Mesothelial cell of epicardium (in vitro differentiated cells): Measurements from ENCODE around the gene SLC30A2. TPM values are rescaled to one million over a fixed set of nuclear protein-coding genes. Genes with fewer than 3 reads are reported as not detected.

Experiments
- DNase-seq, 2 experiments: peaks; one replicate each; pipeline ENCODE4 v3.0.0; 2021; ENCODE audit warnings: low spot score in 2 of 2; ENCODE audit not compliant: unreplicated experiment in 2 of 2
- H3K27ac Mint-ChIP-seq: 2 replicates; pipeline ENCODE4 v1.8.0; 2021; ENCODE audit warnings: mixed read lengths
- H3K27me3 Mint-ChIP-seq: 2 replicates; pipeline ENCODE4 v1.8.0; 2021; ENCODE audit warnings: low read depth, mixed read lengths
- H3K36me3 Mint-ChIP-seq: 2 replicates; pipeline ENCODE4 v1.8.0; 2021; ENCODE audit warnings: mixed read lengths
- H3K4me1 Mint-ChIP-seq: 2 replicates; pipeline ENCODE4 v1.8.0; 2021; ENCODE audit warnings: mixed read lengths
- H3K4me3 Mint-ChIP-seq: 2 replicates; pipeline ENCODE4 v1.8.0; 2021; ENCODE audit warnings: mild to moderate bottlenecking, moderate library complexity, mixed read lengths
- H3K9me3 Mint-ChIP-seq: 2 replicates; pipeline ENCODE4 v1.8.0; 2021; ENCODE audit warnings: mixed read lengths
- CTCF ChIP-seq: fragments of 200-600 bp; sonication (generic); IDR thresholded peaks from one replicate; pipeline ENCODE4 v1.5.0; 2021; ENCODE audit warnings: antibody characterized with exemption; ENCODE audit not compliant: unreplicated experiment
- total RNA-seq: library from RNA; stranded (reverse); gene quantifications from 3 replicates; pipeline ENCODE4 v1.2.1, GENCODE V29; 2021

SLC30A2 gene
- total RNA-seq, 1 donor from 2014 or later = 10.3 TPM

DNA sequence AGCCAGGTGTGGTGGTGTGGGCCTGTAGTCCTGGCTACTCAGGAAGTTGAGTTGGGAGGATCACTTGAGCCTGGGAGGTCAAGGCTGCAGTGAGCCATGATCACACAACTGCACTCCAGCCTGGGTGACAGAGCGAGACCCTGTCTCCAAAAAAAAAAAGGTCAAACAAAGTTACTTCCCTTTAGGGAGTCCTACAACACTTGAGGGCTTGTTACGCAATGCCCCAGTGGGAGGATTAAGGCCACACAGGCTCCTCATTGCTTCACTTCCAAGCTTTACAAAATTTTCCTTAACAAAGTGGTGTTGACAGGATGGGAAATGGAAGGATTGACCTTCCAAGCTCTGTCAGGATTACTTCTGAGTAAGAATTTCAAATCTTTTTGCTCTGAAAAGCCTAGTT, 30.6 kb downstream of the SLC30A2 start:
- H3K27ac Mint-ChIP-seq = no peak overlapping the region
- peaks cover 5% of the 10 kb centered on the region for H3K27me3 Mint-ChIP-seq
- H3K4me3 Mint-ChIP-seq = no peak overlapping the region
- TF ChIP-seq CTCF = no peak
- H3K9me3 Mint-ChIP-seq = no peaks in the 10 kb centered on the region
- DNase-seq = no peak
- H3K36me3 Mint-ChIP-seq = no peaks in the 10 kb centered on the region
- H3K4me1 Mint-ChIP-seq = peaks cover 21% of the 10 kb centered on the region

DNA sequence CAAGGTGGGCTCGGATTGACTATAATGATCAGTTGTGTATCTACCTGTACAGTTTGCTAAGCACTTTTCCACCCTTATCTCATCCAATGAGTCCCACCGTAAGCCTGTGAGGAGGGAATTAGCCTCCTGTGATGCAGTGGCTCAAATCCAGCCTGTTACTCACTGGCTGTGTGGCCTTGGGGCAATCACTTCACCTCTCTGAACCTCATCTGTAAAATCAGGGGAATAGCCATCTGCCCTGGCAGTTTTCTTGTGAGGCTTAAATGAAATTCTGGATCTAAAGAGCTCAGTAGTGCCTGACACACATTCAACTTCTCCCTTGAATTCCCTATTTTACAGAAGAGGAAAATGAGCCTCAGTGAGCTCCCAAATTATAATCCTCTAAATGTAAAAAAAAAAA, 31.7 kb downstream of the SLC30A2 start:
- Mint-ChIP-seq H3K27ac (no peak overlapping the region), H3K4me1 (peaks cover 15% of the 10 kb centered on the region), H3K4me3 (no peak overlapping the region), H3K9me3 (no peaks in the 10 kb centered on the region), H3K27me3 (peaks cover 5% of the 10 kb centered on the region), H3K36me3 (no peaks in the 10 kb centered on the region)
- no peak for DNase-seq
- no peak for TF ChIP-seq CTCF

GRCh38 chr1:26012864-26013263, 33.1 kb downstream of the SLC30A2 start:
- H3K27ac Mint-ChIP-seq = no peak overlapping the region
- no peak for TF ChIP-seq CTCF

GRCh38 chr1:26010825-26011224, 35.1 kb downstream of the SLC30A2 start:
- no peak for TF ChIP-seq CTCF
- Mint-ChIP-seq H3K27ac (no peak overlapping the region), H3K9me3 (no peaks in the 10 kb centered on the region), H3K27me3 (peaks cover 5% of the 10 kb centered on the region), H3K4me1 (peaks cover 5% of the 10 kb centered on the region), H3K36me3 (no peaks in the 10 kb centered on the region), H3K4me3 (no peak overlapping the region)
- no peak for DNase-seq

More at GRCh38 chr1:26012864-26013263, 33.1 kb downstream of the SLC30A2 start:
- DNase-seq = no peak
- Mint-ChIP-seq H3K4me3 (no peak overlapping the region), H3K9me3 (no peaks in the 10 kb centered on the region), H3K4me1 (peaks cover 10% of the 10 kb centered on the region), H3K27me3 (peaks cover 5% of the 10 kb centered on the region), H3K36me3 (no peaks in the 10 kb centered on the region)

DNA sequence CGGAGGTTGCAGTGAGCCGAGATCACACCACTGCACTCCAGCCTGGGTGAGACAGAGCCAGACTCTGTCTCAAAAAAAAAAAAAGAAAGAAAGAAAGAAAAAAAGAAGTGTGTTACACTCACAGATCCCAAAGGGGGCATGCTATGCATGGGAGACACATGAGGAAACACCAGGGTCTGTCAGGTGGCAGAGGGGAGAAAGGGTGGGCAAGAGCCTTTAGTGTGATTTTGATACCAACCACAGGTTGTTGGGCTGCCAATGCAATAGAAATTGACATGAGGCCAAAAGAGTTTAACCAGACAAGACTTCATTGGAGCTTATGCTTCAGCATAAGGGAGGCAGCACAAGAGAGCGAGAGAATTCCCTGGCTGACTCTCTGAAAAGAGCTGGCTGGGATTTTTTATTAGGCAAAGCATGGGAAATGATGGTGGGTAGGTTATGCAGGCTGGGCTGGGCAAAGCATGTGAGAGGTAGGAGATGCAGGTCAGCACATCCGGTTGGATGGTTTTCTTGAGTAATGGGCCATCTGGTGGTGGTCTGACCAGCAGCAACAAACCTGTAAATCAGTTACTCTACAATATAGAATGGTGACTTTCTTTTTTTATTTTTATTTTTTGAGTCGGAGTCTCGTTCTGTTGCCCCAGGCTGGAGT, 36.0 kb downstream of the SLC30A2 start:
- TF ChIP-seq CTCF = peak; percentile 47
- H3K4me3 Mint-ChIP-seq = no peak overlapping the region
- H3K27me3 Mint-ChIP-seq = peaks cover 5% of the 10 kb centered on the region
- H3K27ac Mint-ChIP-seq = no peak overlapping the region
- peaks cover 5% of the 10 kb centered on the region for H3K4me1 Mint-ChIP-seq
- no peak for DNase-seq
- no peaks in the 10 kb centered on the region for H3K36me3 Mint-ChIP-seq
- no peaks in the 10 kb centered on the region for H3K9me3 Mint-ChIP-seq
